H1 (cell line): ENCODE data around the gene ZBTB16. TPM values are rescaled to one million over a fixed set of nuclear protein-coding genes. Genes with fewer than 3 reads are reported as not detected.

Source experiments
- CTCF ChIA-PET: fragments of 300-600 bp; sonication (Branson Sonifier 250); formaldehyde crosslinking; loops from one replicate; lab custom pipeline; 2021; ENCODE audit not compliant: partially characterized antibody; lab: Charles Lee
- POLR2A ChIA-PET: fragments of 300-600 bp; sonication (Branson Sonifier 250); formaldehyde crosslinking; loops from one replicate; lab custom pipeline; 2021; ENCODE audit warnings: inconsistent platforms; ENCODE audit not compliant: partially characterized antibody; lab: Charles Lee
- DNase-seq, 2 experiments: peaks; one replicate each; pipeline versions ENCODE4 v3.0.0 to v3.0.0-alpha.2; 2010 to 2022; ENCODE audit warnings: low spot score in 2 of 2, low read depth in 1 of 2, mixed read lengths in 1 of 2
- FAIRE-seq: peaks from 2 replicates; lab custom pipeline; 2011; peaks lifted over from hg19 to GRCh38; lab: Jason Lieb, UNC
- H2AFZ ChIP-seq: 2 replicates; pipeline ENCODE4 v1.8.1; 2012; ENCODE audit warnings: low read length, inconsistent platforms
- H2AK5ac ChIP-seq: 2 replicates; pipeline ENCODE4 v1.6.1; 2013; ENCODE audit warnings: low read depth, low read length
- H2BK120ac ChIP-seq: replicated peaks from 2 replicates; pipeline ENCODE3; 2013; ENCODE audit warnings: low read depth, low read length, inconsistent platforms
- H2BK12ac ChIP-seq: 2 replicates; pipeline ENCODE4 v1.6.1; 2013; ENCODE audit warnings: low read depth, low read length
- H2BK15ac ChIP-seq: 2 replicates; pipeline ENCODE4 v1.6.1; 2013; ENCODE audit warnings: low read length
- H2BK20ac ChIP-seq: 2 replicates; pipeline ENCODE4 v1.6.1; 2013; ENCODE audit warnings: low read length
- H2BK5ac ChIP-seq: 2 replicates; pipeline ENCODE4 v1.6.1; 2013; ENCODE audit warnings: low read depth, low read length
- H3K14ac ChIP-seq: 2 replicates; pipeline ENCODE4 v1.6.1; 2013; ENCODE audit warnings: inconsistent platforms; ENCODE audit not compliant: insufficient read length
- H3K18ac ChIP-seq: 2 replicates; pipeline ENCODE4 v1.6.1; 2013; ENCODE audit warnings: low read length; ENCODE audit errors: extremely low read depth
- H3K23ac ChIP-seq: 2 replicates; pipeline ENCODE4 v1.6.1; 2013; ENCODE audit warnings: inconsistent platforms; ENCODE audit not compliant: insufficient read length
- H3K23me2 ChIP-seq: 2 replicates; pipeline ENCODE4 v1.6.1; 2013; ENCODE audit warnings: low read depth, low read length
- H3K27ac ChIP-seq: 2 replicates; pipeline ENCODE4 v1.6.1; 2011; ENCODE audit warnings: low read depth, low read length, inconsistent platforms
- H3K27me3 ChIP-seq, 4 experiments: replicated peaks in 1 of 4; 1 replicate in 1 of 4; 2 replicates in 3 of 4; pipeline versions ENCODE4 v1.6.1 to v1.8.1; 2011 to 2013; ENCODE audit warnings: low read length in 3 of 4, mild to moderate bottlenecking in 3 of 4, inconsistent platforms in 2 of 4, mixed read lengths in 2 of 4, moderate library complexity in 1 of 4; ENCODE audit not compliant: control insufficient read depth in 3 of 4, insufficient read depth in 3 of 4; ENCODE audit errors: extremely low read depth in 1 of 4
- H3K36me3 ChIP-seq, 4 experiments: 2 replicates each; pipeline versions ENCODE4 v1.6.1 to v1.8.1; 2011 to 2013; ENCODE audit warnings: mild to moderate bottlenecking in 4 of 4, low read length in 3 of 4, moderate library complexity in 2 of 4, control low read depth in 1 of 4, inconsistent platforms in 1 of 4; ENCODE audit not compliant: insufficient read depth in 4 of 4, control insufficient read depth in 2 of 4
- H3K4ac ChIP-seq: replicated peaks from 2 replicates; pipeline ENCODE3; 2013; ENCODE audit warnings: low read length, low read depth, mixed read lengths, inconsistent platforms; ENCODE audit not compliant: insufficient read length
- H3K4me1 ChIP-seq, 4 experiments: replicated peaks in 1 of 4; 1 replicate in 1 of 4; 2 replicates in 3 of 4; pipeline versions ENCODE4 v1.6.1 to v1.8.1; 2011 to 2013; ENCODE audit warnings: low read length in 3 of 4, inconsistent platforms in 2 of 4, mixed read lengths in 1 of 4; ENCODE audit not compliant: insufficient read depth in 4 of 4, control insufficient read depth in 3 of 4
- H3K4me2 ChIP-seq, 2 experiments: 2 replicates each; pipeline versions ENCODE4 v1.6.1 to v1.8.1; 2011 to 2013; ENCODE audit warnings: low read depth in 2 of 2, low read length in 2 of 2, control low read depth in 1 of 2, inconsistent platforms in 1 of 2, mild to moderate bottlenecking in 1 of 2; ENCODE audit not compliant: insufficient read depth in 1 of 2
- H3K4me3 ChIP-seq, 4 experiments: fragments of 200-600, 300-600 bp in 1 of 4; sonication (generic), shearing (Covaris generic), sonication (Bioruptor Twin) in 1 of 4; 2 replicates each; pipeline versions ENCODE4 v1.5.1 to v1.8.1; 2011 to 2016; ENCODE audit warnings: low read length in 4 of 4, low read depth in 3 of 4, control low read depth in 2 of 4, inconsistent platforms in 2 of 4, mild to moderate bottlenecking in 2 of 4, mixed read lengths in 1 of 4, moderate library complexity in 1 of 4; ENCODE audit not compliant: insufficient read depth in 2 of 4; ENCODE audit errors: extremely low read depth in 1 of 4
- H3K56ac ChIP-seq: replicated peaks from 2 replicates; pipeline ENCODE3; 2013; ENCODE audit warnings: low read depth, mild to moderate bottlenecking, mixed read lengths, low read length, inconsistent platforms; ENCODE audit not compliant: insufficient read length
- H3K79me1 ChIP-seq: 2 replicates; pipeline ENCODE4 v1.6.1; 2013; ENCODE audit warnings: low read depth, low read length, control low read depth
- H3K79me2 ChIP-seq, 2 experiments: 2 replicates each; pipeline versions ENCODE4 v1.6.1 to v1.8.1; 2012 to 2013; ENCODE audit warnings: low read length in 2 of 2, mild to moderate bottlenecking in 2 of 2, inconsistent platforms in 1 of 2; ENCODE audit not compliant: insufficient read depth in 2 of 2, control insufficient read depth in 1 of 2
- H3K9ac ChIP-seq, 4 experiments: replicated peaks in 1 of 4; 1 replicate in 1 of 4; 2 replicates in 3 of 4; pipeline versions ENCODE4 v1.6.1 to v1.8.1; 2011 to 2013; ENCODE audit warnings: low read depth in 3 of 4, low read length in 3 of 4, control low read depth in 2 of 4, mild to moderate bottlenecking in 2 of 4, moderate library complexity in 2 of 4, inconsistent platforms in 1 of 4; ENCODE audit errors: extremely low read depth in 1 of 4
- H3K9me3 ChIP-seq, 2 experiments: 2 replicates each; pipeline versions ENCODE4 v1.6.1 to v1.8.1; 2012 to 2013; ENCODE audit warnings: mild to moderate bottlenecking in 2 of 2, moderate library complexity in 2 of 2, control low read depth in 1 of 2, inconsistent platforms in 1 of 2, low read depth in 1 of 2, low read length in 1 of 2, mixed read lengths in 1 of 2; ENCODE audit not compliant: insufficient read depth in 2 of 2
- H4K20me1 ChIP-seq, 2 experiments: replicated peaks in 1 of 2; 2 replicates each; pipeline versions ENCODE3 to v1.8.1; 2011 to 2013; ENCODE audit warnings: inconsistent platforms in 2 of 2, low read length in 2 of 2, mild to moderate bottlenecking in 1 of 2; ENCODE audit not compliant: insufficient read depth in 2 of 2, control insufficient read depth in 1 of 2
- H4K5ac ChIP-seq: 2 replicates; pipeline ENCODE4 v1.6.1; 2013; ENCODE audit warnings: low read length, low read depth, mixed read lengths, inconsistent platforms; ENCODE audit not compliant: insufficient read length
- H4K8ac ChIP-seq: 2 replicates; pipeline ENCODE4 v1.8.0; 2013; ENCODE audit warnings: mild to moderate bottlenecking, moderate library complexity, low read length, inconsistent platforms; ENCODE audit not compliant: insufficient read depth; ENCODE audit errors: extremely low read depth
- H4K91ac ChIP-seq: replicated peaks from 2 replicates; pipeline ENCODE3; 2013; ENCODE audit warnings: low read length, mixed read lengths, inconsistent platforms; ENCODE audit not compliant: insufficient read length
- CBX5 ChIP-seq: fragments of 300-800, 300-1000 bp; sonication (generic); IDR thresholded peaks from 2 replicates; pipeline ENCODE4 v1.7.1; 2016; ENCODE audit warnings: antibody characterized with exemption, low read length, low read depth
- CBX8 ChIP-seq: fragments of 300-800, 300-1000 bp; sonication (generic); IDR thresholded peaks from 2 replicates; pipeline ENCODE4 v1.7.1; 2016; ENCODE audit warnings: low read depth, low read length, borderline replicate concordance
- EP300 ChIP-seq, 2 experiments: IDR thresholded peaks; 1 replicate in 1 of 2; 2 replicates in 1 of 2; pipeline ENCODE4 v1.6.1; 2011 to 2012; ENCODE audit warnings: low read depth in 2 of 2, low read length in 2 of 2, mild to moderate bottlenecking in 2 of 2, borderline replicate concordance in 1 of 2, inconsistent platforms in 1 of 2, moderate library complexity in 1 of 2
- FOSL1 ChIP-seq: IDR thresholded peaks from 2 replicates; pipeline ENCODE4 v1.6.1; 2011; ENCODE audit warnings: mild to moderate bottlenecking, low read depth, low read length, moderate library complexity; ENCODE audit not compliant: insufficient read depth
- HDAC6 ChIP-seq: IDR thresholded peaks from one replicate; pipeline ENCODE4 v1.7.1; 2012; ENCODE audit warnings: low read depth, mild to moderate bottlenecking, inconsistent platforms, low read length, moderate library complexity
- PHF8 ChIP-seq: fragments of 200-600 bp; sonication (generic); conservative IDR thresholded peaks from 2 replicates; pipeline ENCODE4 v1.7.1; 2012; ENCODE audit warnings: low read depth, mild to moderate bottlenecking, inconsistent platforms, low read length, moderate library complexity
- RAD21 ChIP-seq, 2 experiments: IDR thresholded peaks in 1 of 2; conservative IDR thresholded peaks in 1 of 2; 2 replicates each; pipeline ENCODE4 v1.6.1; 2011; ENCODE audit warnings: low read depth in 2 of 2, low read length in 2 of 2, improper control_type of control experiment in 1 of 2, inconsistent platforms in 1 of 2, mild to moderate bottlenecking in 1 of 2, moderate library complexity in 1 of 2
- SIRT6 ChIP-seq: IDR thresholded peaks from one replicate; pipeline ENCODE4 v1.7.1; 2012; ENCODE audit warnings: low read length, inconsistent platforms
- SP1 ChIP-seq: IDR thresholded peaks from 2 replicates; pipeline ENCODE4 v1.6.1; 2011; ENCODE audit warnings: low read depth, low read length
- ZNF274 ChIP-seq: IDR thresholded peaks from 2 replicates; pipeline ENCODE4 v1.7.0; 2012; ENCODE audit warnings: low read length, borderline replicate concordance; ENCODE audit errors: extremely low read depth
- WGBS, 2 experiments: shearing (Covaris generic) in 1 of 2; methylation state at CpG; one replicate each; pipeline versions ENCODE4 v1.1.6 to v1.1.7; 2013 to 2015; ENCODE audit warnings: low lambda C conversion rate in 2 of 2, mixed read lengths in 2 of 2, inconsistent platforms in 1 of 2, low coverage in 1 of 2, missing lambda C conversion rate in 1 of 2; ENCODE audit not compliant: insufficient replicate concordance in 2 of 2, insufficient coverage in 1 of 2, insufficient read length in 1 of 2; ENCODE audit errors: extremely low coverage in 1 of 2, missing lambda C conversion rate in 1 of 2; 5-methylcytosine and 5-hydroxymethylcytosine counted together
- polyA plus RNA-seq, 7 experiments: library from polyadenylated mRNA; depleted of rRNA in 3 of 7; stranded (reverse) in 5 of 7; unstranded in 2 of 7; fragments of >200 nt in 5 of 7; fragments of 200-250 nt in 2 of 7; gene quantifications; 1 replicate in 5 of 7; 2 replicates in 1 of 7; 4 replicates in 1 of 7; pipeline versions ENCODE4 v1.2.1 to v1.2.3, GENCODE V29; 2011 to 2013; ENCODE audit warnings: missing spikeins in 2 of 7, mixed read lengths in 2 of 7
- total RNA-seq: library from RNA; stranded (reverse); fragmentation: NEBNext Ultra II Directional; extraction: Animal tissue kit (Norgen Biotek cat#: 25700); gene quantifications from 2 replicates; pipeline ENCODE4 v1.2.1, GENCODE V29; 2021
- TF ChIP-seq, protein P1 (sequence below), 3 experiments: IDR thresholded peaks; 1 replicate in 2 of 3; 2 replicates in 1 of 3; pipeline versions ENCODE4 v1.5.1 to v1.6.1; 2011; ENCODE audit warnings: low read length in 3 of 3, mild to moderate bottlenecking in 3 of 3, inconsistent platforms in 2 of 3, low read depth in 1 of 3, moderate library complexity in 1 of 3; ENCODE audit not compliant: insufficient read depth in 1 of 3; ENCODE audit errors: control extremely low read depth in 1 of 3

ZBTB16 gene
- total and polyA plus RNA-seq, 2 of the 8 experiments (the other 6 are each of a cell fraction or from before 2014, with no cell fraction given) = 0.12 to 0.61 TPM

DNA sequence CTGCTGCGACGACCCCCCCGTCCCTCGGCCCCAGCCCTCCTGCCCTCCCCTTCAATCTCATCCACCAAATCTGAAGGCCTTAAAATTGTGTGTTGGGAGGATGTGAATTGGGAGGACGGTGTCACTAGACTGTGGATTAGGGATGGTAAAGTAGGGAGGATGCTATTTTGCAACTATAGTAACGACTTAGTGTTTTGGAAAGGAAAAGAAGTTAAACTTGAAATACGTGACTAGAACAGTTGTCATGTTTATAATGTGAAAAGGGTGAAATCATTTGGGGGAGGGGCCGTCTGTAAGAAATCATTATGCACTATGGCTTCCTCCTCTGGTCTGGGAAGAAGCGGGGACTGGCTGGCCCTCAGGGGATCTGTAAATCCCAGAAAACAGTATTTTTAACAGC lies 193.3 kb downstream of the ZBTB16 start:
- Histone ChIP-seq H2AFZ (no peak overlapping the region), H2AK5ac (no peak overlapping the region), H4K5ac (no peak overlapping the region), H4K91ac (no peak overlapping the region), H3K9me3 (no peaks in the 10 kb centered on the region), H3K9ac (no peak overlapping the region), H3K4me3 (no peak overlapping the region), H3K79me1 (no peaks in the 10 kb centered on the region), H2BK120ac (no peak overlapping the region), H2BK20ac (no peak overlapping the region), H3K18ac (no peak overlapping the region), H2BK12ac (no peak overlapping the region), H3K56ac (no peak overlapping the region), H2BK5ac (no peak overlapping the region), H3K27ac (no peak overlapping the region), H3K4me1 (peaks cover 0 to 5% (median 0%) of the 10 kb centered on the region in 4 experiments; a peak in 2 of 7 replicates), H3K4ac (no peak overlapping the region), H3K36me3 (no peaks in the 10 kb centered on the region), H3K23me2 (no peaks in the 10 kb centered on the region; the same call in 1 of the 2 replicates), H4K8ac (no peak overlapping the region), H3K23ac (no peak overlapping the region), H3K27me3 (no peaks in the 10 kb centered on the region), H4K20me1 (no peaks in the 10 kb centered on the region), H3K79me2 (no peaks in the 10 kb centered on the region), H3K4me2 (no peak overlapping the region), H3K14ac (no peak overlapping the region), H2BK15ac (no peak overlapping the region)
- no peak for FAIRE-seq
- POLR2A ChIA-PET = no interaction called here
- 77% methylated on average over 5 of the region's 9 CpGs; no CpG with 5 or more reads in 1 of the 2 experiments for WGBS, 2 experiments
- no peak for DNase-seq
- CTCF ChIA-PET = interaction anchor here (0.6 to 20.1 kb wide), 11 partner anchors 8 to 356 kb away, joined by 3 to 256 read pairs (median 5); no protein-coding TSS in a partner anchor
- TF ChIP-seq HDAC6 (no peak), PHF8 (no peak), CBX8 (no peak), CBX5 (no peak), FOSL1 (no peak), SP1 (no peak), EP300 (IDR thresholded peaks at IDR 0.05; ENCODE audit: borderline replicate concordance in 1 of 2, low read depth in 2 of 2, low read length in 2 of 2) (no peak), SIRT6 (no peak), ZNF274 (no peak), RAD21 (IDR thresholded peaks at IDR 0.05 in 1 of 2, conservative IDR thresholded peaks at IDR 0.05 in 1 of 2; ENCODE audit: low read depth in 2 of 2, low read length in 2 of 2) (no peak)
- TF ChIP-seq, protein P1, sequence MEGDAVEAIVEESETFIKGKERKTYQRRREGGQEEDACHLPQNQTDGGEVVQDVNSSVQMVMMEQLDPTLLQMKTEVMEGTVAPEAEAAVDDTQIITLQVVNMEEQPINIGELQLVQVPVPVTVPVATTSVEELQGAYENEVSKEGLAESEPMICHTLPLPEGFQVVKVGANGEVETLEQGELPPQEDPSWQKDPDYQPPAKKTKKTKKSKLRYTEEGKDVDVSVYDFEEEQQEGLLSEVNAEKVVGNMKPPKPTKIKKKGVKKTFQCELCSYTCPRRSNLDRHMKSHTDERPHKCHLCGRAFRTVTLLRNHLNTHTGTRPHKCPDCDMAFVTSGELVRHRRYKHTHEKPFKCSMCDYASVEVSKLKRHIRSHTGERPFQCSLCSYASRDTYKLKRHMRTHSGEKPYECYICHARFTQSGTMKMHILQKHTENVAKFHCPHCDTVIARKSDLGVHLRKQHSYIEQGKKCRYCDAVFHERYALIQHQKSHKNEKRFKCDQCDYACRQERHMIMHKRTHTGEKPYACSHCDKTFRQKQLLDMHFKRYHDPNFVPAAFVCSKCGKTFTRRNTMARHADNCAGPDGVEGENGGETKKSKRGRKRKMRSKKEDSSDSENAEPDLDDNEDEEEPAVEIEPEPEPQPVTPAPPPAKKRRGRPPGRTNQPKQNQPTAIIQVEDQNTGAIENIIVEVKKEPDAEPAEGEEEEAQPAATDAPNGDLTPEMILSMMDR (IDR thresholded peaks at IDR 0.05; ENCODE audit: control extremely low read depth in 1 of 3, insufficient read depth in 1 of 3, low read depth in 1 of 3, low read length in 3 of 3) = no peak
